GM12878 (cell line): ENCODE results near the gene UBTF. TPM values are rescaled to one million over a fixed set of nuclear protein-coding genes. Genes with fewer than 3 reads are reported as not detected.

Experiments used
- ATAC-seq: fragments of 200-7000 bp; cut with Tn5 transposase; 3 replicates; pipeline ENCODE4 v1.9.1; 2020; ENCODE audit warnings: mild to moderate bottlenecking, moderate library complexity
- BruUV-seq: library from RNA; stranded (reverse); fragments of 400-500 nt; replicated peaks from 2 replicates; lab custom pipeline; 2021; lab: Mats Ljungman, UMichigan
- CTCF ChIA-PET: fragments of 300-600 bp; sonication (Branson Sonifier 250); formaldehyde crosslinking; extraction: SDS; loops from one replicate; lab custom pipeline; 2021; ENCODE audit warnings: inconsistent platforms; lab: Yijun Ruan, JAX
- POLR2A ChIA-PET: fragments of 350-600 bp; formaldehyde crosslinking; extraction: SDS; loops from one replicate; lab custom pipeline; 2021; ENCODE audit warnings: inconsistent platforms; lab: Charles Lee
- RAD21 ChIA-PET: fragments of 300-600 bp; sonication (Branson Sonifier 250); formaldehyde crosslinking; loops from one replicate; lab custom pipeline; 2023; ENCODE audit warnings: antibody characterized with exemption; ENCODE audit not compliant: unreplicated experiment; lab: Charles Lee
- SMC1A ChIA-PET: fragments of 300-600 bp; sonication (Branson Sonifier 250); formaldehyde crosslinking; loops from one replicate; lab custom pipeline; 2023; ENCODE audit not compliant: unreplicated experiment, uncharacterized antibody; lab: Charles Lee
- DNase-seq: peaks from one replicate; pipeline ENCODE4 v3.0.0-alpha.2; 2011; ENCODE audit warnings: low read depth, low spot score
- FAIRE-seq: peaks from 3 replicates; lab custom pipeline; 2011; peaks lifted over from hg19 to GRCh38; lab: Jason Lieb, UNC
- H2AFZ ChIP-seq: 2 replicates; pipeline ENCODE4 v1.6.0; 2011; ENCODE audit warnings: low read depth, low read length, control low read depth; ENCODE audit not compliant: control insufficient read depth
- H3K27ac ChIP-seq: 2 replicates; pipeline ENCODE4 v1.5.1; 2011; ENCODE audit warnings: control low read depth; ENCODE audit not compliant: control insufficient read depth, insufficient read depth
- H3K27me3 ChIP-seq, 2 experiments: replicated peaks in 1 of 2; 2 replicates each; pipeline versions ENCODE4 v1.6.0 to v1.6.1; 2011; ENCODE audit warnings: low read length in 1 of 2; ENCODE audit not compliant: control insufficient read depth in 2 of 2, insufficient read depth in 2 of 2
- H3K36me3 ChIP-seq, 2 experiments: 2 replicates each; pipeline ENCODE4 v1.5.1; 2011; ENCODE audit warnings: low read length in 1 of 2; ENCODE audit not compliant: control insufficient read depth in 2 of 2, insufficient read depth in 2 of 2
- H3K4me1 ChIP-seq: 2 replicates; pipeline ENCODE4 v1.6.1; 2011; ENCODE audit warnings: mild to moderate bottlenecking, low read length, moderate library complexity, mixed read lengths; ENCODE audit not compliant: control insufficient read depth, insufficient read depth
- H3K4me2 ChIP-seq: 2 replicates; pipeline ENCODE4 v1.6.0; 2011; ENCODE audit warnings: control low read depth; ENCODE audit not compliant: control insufficient read depth, insufficient read depth
- H3K4me3 ChIP-seq: fragments of 200-600 bp; sonication (generic); 2 replicates; pipeline ENCODE4 v1.5.1; 2016
- H3K79me2 ChIP-seq: 2 replicates; pipeline ENCODE4 v1.6.0; 2011; ENCODE audit warnings: low read length; ENCODE audit not compliant: control insufficient read depth, insufficient read depth
- H3K9ac ChIP-seq: 2 replicates; pipeline ENCODE4 v1.8.0; 2011; ENCODE audit warnings: low read length, control low read depth, mixed read lengths; ENCODE audit not compliant: control insufficient read depth, insufficient read depth
- H3K9me3 ChIP-seq: replicated peaks from 3 replicates; pipeline ENCODE4 v1.5.1; 2011; ENCODE audit warnings: mild to moderate bottlenecking, low read length; ENCODE audit not compliant: control insufficient read depth, insufficient read depth
- H4K20me1 ChIP-seq: 2 replicates; pipeline ENCODE4 v1.6.0; 2011; ENCODE audit not compliant: control insufficient read depth, insufficient read depth
- BCL11A ChIP-seq: IDR thresholded peaks from 2 replicates; pipeline ENCODE4 v1.6.1; 2011; ENCODE audit warnings: low read depth, low read length
- CHD4 ChIP-seq: fragments of 200-600 bp; sonication (generic); IDR thresholded peaks from 2 replicates; pipeline ENCODE4 v1.6.1; 2016; ENCODE audit warnings: mild to moderate bottlenecking
- HCFC1 ChIP-seq: fragments of 150-350 bp; IDR thresholded peaks from 2 replicates; pipeline ENCODE4 v1.6.1; 2014; ENCODE audit warnings: low read length
- RAD21 ChIP-seq: IDR thresholded peaks from 2 replicates; pipeline ENCODE4 v1.6.1; 2011; ENCODE audit warnings: mild to moderate bottlenecking, low read depth, low read length, moderate library complexity; ENCODE audit not compliant: insufficient read depth
- REST ChIP-seq: IDR thresholded peaks from 2 replicates; pipeline ENCODE4 v1.6.1; 2012; ENCODE audit warnings: mild to moderate bottlenecking, low read depth, low read length
- TBL1XR1 ChIP-seq: IDR thresholded peaks from 2 replicates; pipeline ENCODE4 v1.6.1; 2012; ENCODE audit warnings: low read depth, low read length, improper control_type of control experiment
- WGBS: methylation state at CpG from one replicate; pipeline ENCODE4 v1.1.6; 2016; ENCODE audit warnings: low lambda C conversion rate; ENCODE audit not compliant: insufficient replicate concordance, insufficient coverage; ENCODE audit errors: missing lambda C conversion rate; 5-methylcytosine and 5-hydroxymethylcytosine counted together
- in situ Hi-C: fragments of 300-500 bp; cut with MboI; formaldehyde crosslinking; loops from 9 replicates; pipeline ENCODE4 v1.14.3; 2018; ENCODE audit warnings: mixed read lengths
- intact Hi-C: fragments of 100-400 bp; cut with micrococcal nuclease; formaldehyde crosslinking; loops from one replicate; pipeline ENCODE4 v1.14.2; 2022; ENCODE audit not compliant: unreplicated experiment
- polyA plus RNA-seq, 11 experiments: library from polyadenylated mRNA; depleted of rRNA in 4 of 11; unstranded in 6 of 11; stranded (reverse) in 5 of 11; fragments of >200 nt; fragmentation: Nextera tagmentation in 4 of 11; fragmentation: Illumina TruSeq in 1 of 11; extraction: Ambion mirVana in 4 of 11; extraction: Trizol in 1 of 11; gene quantifications; 1 replicate in 1 of 11; 2 replicates in 10 of 11; pipeline versions ENCODE4 v1.2.1 to v1.2.3, GENCODE V29; 2011 to 2016; ENCODE audit warnings: inconsistent platforms in 2 of 11, missing spikeins in 2 of 11, low read depth in 1 of 11
- total RNA-seq, 4 experiments: library from RNA; depleted of rRNA in 3 of 4; stranded (reverse); fragments of >200 nt in 3 of 4; fragmentation: Illumina TruSeq in 1 of 4; extraction: Trizol in 1 of 4; gene quantifications; 2 replicates each; pipeline versions ENCODE4 v1.2.1 to v1.2.3, GENCODE V29; 2013 to 2021
- TF ChIP-seq, protein P1 (sequence below): fragments of 450-650 bp; IDR thresholded peaks from 2 replicates; pipeline ENCODE4 v1.6.1; 2017; ENCODE audit warnings: mild to moderate bottlenecking, moderate library complexity
- TF ChIP-seq, protein P2 (sequence below): IDR thresholded peaks from 2 replicates; pipeline ENCODE4 v1.6.1; 2011; ENCODE audit warnings: mild to moderate bottlenecking, low read depth, low read length, moderate library complexity; ENCODE audit not compliant: insufficient replicate concordance

UBTF gene
- total and polyA plus RNA-seq, 10 of the 15 experiments (the other 5 are each of a cell fraction or from before 2014, with no cell fraction given): 2.2 to 124 (median 79.6) TPM

DNA sequence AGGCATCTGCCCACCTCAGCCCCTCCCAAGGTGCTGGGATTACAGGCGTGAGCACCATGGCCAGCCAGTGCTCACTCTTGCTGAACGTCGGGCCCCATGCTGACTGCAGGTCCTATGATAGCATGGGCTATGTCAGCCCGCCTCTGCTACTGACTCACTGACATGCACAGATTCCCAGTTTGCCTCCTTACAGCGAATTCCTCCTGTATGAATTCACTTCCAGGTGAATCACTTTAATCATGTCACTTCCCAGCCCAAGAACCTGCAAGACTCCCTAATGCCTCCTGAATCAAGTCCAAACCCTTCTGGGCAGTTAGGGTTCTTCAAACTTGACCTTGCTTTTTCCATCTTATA is 16.1 kb upstream of the UBTF start:
- no peak overlapping the region for H3K9ac ChIP-seq
- POLR2A ChIA-PET: interaction anchor here (1.0 kb wide), 1 partner anchor 9 kb away, joined by 5 read pairs; no protein-coding TSS in a partner anchor
- ATAC-seq: peak; percentile 11; the same call in 2 of the 3 replicates

More for the DNA sequence above, 16.1 kb upstream of the UBTF start:
- no peaks in the 10 kb centered on the region for H3K27me3 ChIP-seq
- 95% methylated on average over 4 of the region's 5 CpGs for WGBS
- intact Hi-C loops: no loop called here
- no peaks in the 10 kb centered on the region for H3K36me3 ChIP-seq
- BruUV-seq: no TSS peak
- TF ChIP-seq CHD4 (no peak), HCFC1 (no peak), RAD21 (no peak), BCL11A (no peak), REST (no peak), TBL1XR1 (no peak)
- TF ChIP-seq, protein P1, sequence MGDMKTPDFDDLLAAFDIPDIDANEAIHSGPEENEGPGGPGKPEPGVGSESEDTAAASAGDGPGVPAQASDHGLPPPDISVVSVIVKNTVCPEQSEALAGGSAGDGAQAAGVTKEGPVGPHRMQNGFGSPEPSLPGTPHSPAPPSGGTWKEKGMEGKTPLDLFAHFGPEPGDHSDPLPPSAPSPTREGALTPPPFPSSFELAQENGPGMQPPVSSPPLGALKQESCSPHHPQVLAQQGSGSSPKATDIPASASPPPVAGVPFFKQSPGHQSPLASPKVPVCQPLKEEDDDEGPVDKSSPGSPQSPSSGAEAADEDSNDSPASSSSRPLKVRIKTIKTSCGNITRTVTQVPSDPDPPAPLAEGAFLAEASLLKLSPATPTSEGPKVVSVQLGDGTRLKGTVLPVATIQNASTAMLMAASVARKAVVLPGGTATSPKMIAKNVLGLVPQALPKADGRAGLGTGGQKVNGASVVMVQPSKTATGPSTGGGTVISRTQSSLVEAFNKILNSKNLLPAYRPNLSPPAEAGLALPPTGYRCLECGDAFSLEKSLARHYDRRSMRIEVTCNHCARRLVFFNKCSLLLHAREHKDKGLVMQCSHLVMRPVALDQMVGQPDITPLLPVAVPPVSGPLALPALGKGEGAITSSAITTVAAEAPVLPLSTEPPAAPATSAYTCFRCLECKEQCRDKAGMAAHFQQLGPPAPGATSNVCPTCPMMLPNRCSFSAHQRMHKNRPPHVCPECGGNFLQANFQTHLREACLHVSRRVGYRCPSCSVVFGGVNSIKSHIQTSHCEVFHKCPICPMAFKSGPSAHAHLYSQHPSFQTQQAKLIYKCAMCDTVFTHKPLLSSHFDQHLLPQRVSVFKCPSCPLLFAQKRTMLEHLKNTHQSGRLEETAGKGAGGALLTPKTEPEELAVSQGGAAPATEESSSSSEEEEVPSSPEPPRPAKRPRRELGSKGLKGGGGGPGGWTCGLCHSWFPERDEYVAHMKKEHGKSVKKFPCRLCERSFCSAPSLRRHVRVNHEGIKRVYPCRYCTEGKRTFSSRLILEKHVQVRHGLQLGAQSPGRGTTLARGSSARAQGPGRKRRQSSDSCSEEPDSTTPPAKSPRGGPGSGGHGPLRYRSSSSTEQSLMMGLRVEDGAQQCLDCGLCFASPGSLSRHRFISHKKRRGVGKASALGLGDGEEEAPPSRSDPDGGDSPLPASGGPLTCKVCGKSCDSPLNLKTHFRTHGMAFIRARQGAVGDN: no peak
- TF ChIP-seq, protein P2, sequence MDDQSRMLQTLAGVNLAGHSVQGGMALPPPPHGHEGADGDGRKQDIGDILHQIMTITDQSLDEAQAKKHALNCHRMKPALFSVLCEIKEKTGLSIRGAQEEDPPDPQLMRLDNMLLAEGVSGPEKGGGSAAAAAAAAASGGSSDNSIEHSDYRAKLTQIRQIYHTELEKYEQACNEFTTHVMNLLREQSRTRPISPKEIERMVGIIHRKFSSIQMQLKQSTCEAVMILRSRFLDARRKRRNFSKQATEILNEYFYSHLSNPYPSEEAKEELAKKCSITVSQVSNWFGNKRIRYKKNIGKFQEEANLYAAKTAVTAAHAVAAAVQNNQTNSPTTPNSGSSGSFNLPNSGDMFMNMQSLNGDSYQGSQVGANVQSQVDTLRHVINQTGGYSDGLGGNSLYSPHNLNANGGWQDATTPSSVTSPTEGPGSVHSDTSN: no peak
- TF ChIP-seq, all 136 proteins: peak for 0
- SMC1A ChIA-PET: no interaction called here
- no peak for FAIRE-seq
- H3K4me1 ChIP-seq: peaks cover 23% of the 10 kb centered on the region
- in situ Hi-C loops: no loop called here
- DNase-seq: no peak
- no peaks in the 10 kb centered on the region for H4K20me1 ChIP-seq
- no peaks in the 10 kb centered on the region for H3K79me2 ChIP-seq
- no peak overlapping the region for H2AFZ ChIP-seq
- no peak overlapping the region for H3K4me3 ChIP-seq
- H3K9me3 ChIP-seq: no peaks in the 10 kb centered on the region
- RAD21 ChIA-PET: no interaction called here
- CTCF ChIA-PET: no interaction called here
- peak overlapping the region; percentile 7; the same call in 1 of the 2 replicates for H3K4me2 ChIP-seq
- no peak overlapping the region for H3K27ac ChIP-seq
